Smooth muscle cell (in vitro differentiated cells): ENCODE results near the gene MEST. TPM values are rescaled to one million over a fixed set of nuclear protein-coding genes. Genes with fewer than 3 reads are reported as not detected.

Experiments used
- DNase-seq: peaks from one replicate; lab custom pipeline; 2025; ENCODE audit not compliant: unreplicated experiment; lab: John Stamatoyannopoulos, UW
- H2AFZ ChIP-seq: fragments of 200-600 bp; sonication (generic); 2 replicates; pipeline ENCODE4 v1.6.0; 2016; ENCODE audit warnings: antibody characterized with exemption, low read depth, mild to moderate bottlenecking
- H3F3A ChIP-seq: fragments of 200-600 bp; sonication (generic); 2 replicates; pipeline ENCODE4 v1.6.0; 2017; ENCODE audit warnings: antibody characterized with exemption, low read depth
- H3K27ac ChIP-seq: fragments of 200-600 bp; sonication (generic); 2 replicates; pipeline ENCODE4 v1.5.1; 2016; ENCODE audit warnings: low read depth, mild to moderate bottlenecking
- H3K27me3 ChIP-seq: fragments of 200-600 bp; sonication (generic); 2 replicates; pipeline ENCODE4 v1.6.1; 2016; ENCODE audit warnings: low read depth, mild to moderate bottlenecking
- H3K36me3 ChIP-seq: fragments of 200-600 bp; sonication (generic); 2 replicates; pipeline ENCODE4 v1.5.1; 2016; ENCODE audit warnings: low read depth
- H3K4me1 ChIP-seq: fragments of 200-600 bp; sonication (generic); 2 replicates; pipeline ENCODE4 v1.5.1; 2016; ENCODE audit warnings: low read depth
- H3K4me2 ChIP-seq: fragments of 200-600 bp; sonication (generic); 2 replicates; pipeline ENCODE4 v1.6.0; 2016; ENCODE audit warnings: mild to moderate bottlenecking
- H3K4me3 ChIP-seq: fragments of 200-600 bp; sonication (generic); 2 replicates; pipeline ENCODE4 v1.5.1; 2016; ENCODE audit warnings: mild to moderate bottlenecking
- H3K79me2 ChIP-seq: fragments of 200-600 bp; sonication (generic); 2 replicates; pipeline ENCODE4 v1.6.0; 2016; ENCODE audit warnings: low read depth, mild to moderate bottlenecking
- H3K9ac ChIP-seq: fragments of 200-600 bp; sonication (generic); 2 replicates; pipeline ENCODE4 v1.6.0; 2016; ENCODE audit warnings: low read depth
- H3K9me3 ChIP-seq: fragments of 200-600 bp; sonication (generic); replicated peaks from 2 replicates; pipeline ENCODE4 v1.5.1; 2016; ENCODE audit warnings: low read depth
- H4K20me1 ChIP-seq: fragments of 200-600 bp; sonication (generic); 2 replicates; pipeline ENCODE4 v1.6.0; 2016; ENCODE audit warnings: low read depth
- WGBS: methylation state at CpG from one replicate; pipeline ENCODE4 v1.1.7; 2016; ENCODE audit warnings: low lambda C conversion rate; 5-methylcytosine and 5-hydroxymethylcytosine counted together
- polyA plus RNA-seq: library from polyadenylated mRNA; unstranded; fragments of >200 nt; fragmentation: Nextera tagmentation; extraction: Ambion mirVana; gene quantifications from 2 replicates; pipeline ENCODE4 v1.2.1, GENCODE V29; 2016
- total RNA-seq: library from RNA; depleted of rRNA; stranded (reverse); fragments of >200 nt; gene quantifications from 2 replicates; pipeline ENCODE4 v1.2.3, GENCODE V29; 2014
- TF ChIP-seq, protein P1 (sequence below): fragments of 200-600 bp; sonication (generic); IDR thresholded peaks from 2 replicates; pipeline ENCODE4 v1.5.1; 2017; ENCODE audit warnings: borderline replicate concordance, mild to moderate bottlenecking, antibody characterized with exemption; ENCODE audit not compliant: insufficient read depth, poor library complexity, severe bottlenecking

MEST gene
- total and polyA plus RNA-seq, 2 experiments from 2014 or later = 1,229 to 1,655 TPM

DNA sequence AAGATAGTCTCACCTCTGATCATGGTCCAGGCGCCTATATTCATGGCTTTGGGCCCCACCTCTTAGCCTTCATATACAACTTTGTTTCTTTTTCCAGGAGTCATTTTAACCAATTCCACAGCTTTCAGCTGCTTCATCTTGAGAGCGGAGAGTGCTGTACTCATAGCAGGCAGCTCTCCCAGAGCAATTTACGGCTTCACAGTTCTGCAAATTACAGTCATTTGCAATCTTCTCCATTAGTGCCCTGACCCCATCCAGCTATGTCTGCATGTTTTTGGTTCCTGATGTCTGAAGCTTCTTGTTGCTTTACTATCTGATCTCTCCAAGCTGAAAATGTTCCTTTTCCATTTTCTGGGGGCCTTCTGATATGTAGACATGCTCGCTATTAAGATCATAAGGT, 18.0 kb upstream of the MEST start:
- Histone ChIP-seq H3K36me3 (no peaks in the 10 kb centered on the region), H3K27me3 (no peaks in the 10 kb centered on the region), H3K79me2 (no peaks in the 10 kb centered on the region), H2AFZ (no peak overlapping the region), H3K9ac (no peak overlapping the region), H3K4me1 (peaks cover 7% of the 10 kb centered on the region), H3K27ac (no peak overlapping the region), H3K9me3 (no peaks in the 10 kb centered on the region), H3F3A (no peaks in the 10 kb centered on the region), H3K4me2 (no peak overlapping the region), H4K20me1 (no peaks in the 10 kb centered on the region), H3K4me3 (no peak overlapping the region)
- TF ChIP-seq, protein P1, sequence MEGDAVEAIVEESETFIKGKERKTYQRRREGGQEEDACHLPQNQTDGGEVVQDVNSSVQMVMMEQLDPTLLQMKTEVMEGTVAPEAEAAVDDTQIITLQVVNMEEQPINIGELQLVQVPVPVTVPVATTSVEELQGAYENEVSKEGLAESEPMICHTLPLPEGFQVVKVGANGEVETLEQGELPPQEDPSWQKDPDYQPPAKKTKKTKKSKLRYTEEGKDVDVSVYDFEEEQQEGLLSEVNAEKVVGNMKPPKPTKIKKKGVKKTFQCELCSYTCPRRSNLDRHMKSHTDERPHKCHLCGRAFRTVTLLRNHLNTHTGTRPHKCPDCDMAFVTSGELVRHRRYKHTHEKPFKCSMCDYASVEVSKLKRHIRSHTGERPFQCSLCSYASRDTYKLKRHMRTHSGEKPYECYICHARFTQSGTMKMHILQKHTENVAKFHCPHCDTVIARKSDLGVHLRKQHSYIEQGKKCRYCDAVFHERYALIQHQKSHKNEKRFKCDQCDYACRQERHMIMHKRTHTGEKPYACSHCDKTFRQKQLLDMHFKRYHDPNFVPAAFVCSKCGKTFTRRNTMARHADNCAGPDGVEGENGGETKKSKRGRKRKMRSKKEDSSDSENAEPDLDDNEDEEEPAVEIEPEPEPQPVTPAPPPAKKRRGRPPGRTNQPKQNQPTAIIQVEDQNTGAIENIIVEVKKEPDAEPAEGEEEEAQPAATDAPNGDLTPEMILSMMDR = no peak
- 57% methylated on average over 4 of the region's 4 CpGs for WGBS
- DNase-seq = no peak

DNA sequence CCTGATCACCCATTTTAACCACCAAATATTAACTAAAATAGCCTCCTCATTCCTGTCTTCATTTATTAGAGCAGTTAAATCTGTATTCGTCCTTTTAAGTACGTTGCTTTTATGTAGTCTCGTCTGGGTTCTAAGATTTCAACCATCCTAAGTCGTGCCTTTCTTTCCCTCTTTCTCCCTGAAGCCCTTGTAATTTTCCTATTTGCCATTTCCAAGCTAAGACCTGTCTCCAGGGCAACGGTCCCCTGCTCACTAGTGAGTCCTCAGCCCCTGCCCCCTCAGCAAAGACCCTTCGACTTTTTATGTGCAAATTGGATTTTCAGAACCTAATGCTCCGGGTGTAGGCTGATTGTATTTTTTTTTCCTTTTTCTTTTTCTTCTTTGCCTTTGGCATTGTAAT, 16.1 kb upstream of the MEST start:
- Histone ChIP-seq H3K4me2 (no peak overlapping the region), H3K9ac (no peak overlapping the region), H3K27ac (no peak overlapping the region), H3F3A (no peaks in the 10 kb centered on the region), H3K27me3 (no peaks in the 10 kb centered on the region), H3K4me1 (peaks cover 7% of the 10 kb centered on the region), H3K79me2 (no peaks in the 10 kb centered on the region), H3K4me3 (no peak overlapping the region), H3K9me3 (no peaks in the 10 kb centered on the region), H3K36me3 (no peaks in the 10 kb centered on the region), H4K20me1 (no peaks in the 10 kb centered on the region), H2AFZ (no peak overlapping the region)
- 76% methylated on average over 7 of the region's 7 CpGs for WGBS
- TF ChIP-seq, protein P1 = no peak
- no peak for DNase-seq

DNA sequence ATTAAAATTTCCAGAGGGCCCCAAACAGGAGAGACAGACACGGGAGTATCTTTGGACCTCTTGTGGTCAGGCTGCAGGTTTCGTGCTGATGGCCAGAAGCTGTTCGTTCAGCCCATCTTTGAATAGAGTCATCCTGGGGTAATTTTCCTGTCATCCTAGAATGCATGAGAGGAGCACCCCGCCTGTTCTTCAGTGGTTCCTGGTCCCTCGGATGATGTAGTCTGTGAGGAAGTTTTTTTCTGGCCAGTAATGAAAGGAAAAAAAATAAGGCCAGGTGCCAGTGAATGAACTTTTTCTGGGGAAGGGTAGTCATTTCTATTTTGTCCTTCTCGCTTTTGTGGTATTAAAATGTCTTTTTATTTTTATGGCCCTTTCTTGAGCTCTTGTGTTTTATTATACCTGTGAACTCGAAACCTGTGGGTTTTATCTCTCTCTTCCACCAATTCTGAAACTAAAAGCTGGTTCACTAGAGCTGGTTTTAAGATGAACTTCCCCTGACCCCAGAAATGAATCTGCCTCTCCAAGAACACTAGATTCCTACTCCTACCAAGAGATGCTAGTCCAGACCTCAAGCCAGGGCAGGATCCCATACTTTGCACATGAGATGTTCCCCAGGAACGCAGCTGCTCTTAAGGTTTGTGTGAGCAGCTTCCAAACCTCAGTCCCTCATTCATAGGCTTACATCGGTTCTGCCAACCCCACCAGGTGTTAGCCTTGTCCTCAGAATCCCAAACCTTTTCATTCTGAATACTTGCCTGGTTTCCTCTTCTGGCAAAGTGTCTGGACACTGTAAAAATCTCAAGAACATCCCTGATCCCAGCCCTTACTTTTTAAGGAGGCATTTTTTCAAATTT, 15.4 kb upstream of the MEST start:
- Histone ChIP-seq H3K4me2 (no peak overlapping the region), H4K20me1 (no peaks in the 10 kb centered on the region), H3K4me3 (no peak overlapping the region), H3K9ac (no peak overlapping the region), H3K27ac (no peak overlapping the region), H3F3A (no peaks in the 10 kb centered on the region), H3K79me2 (no peaks in the 10 kb centered on the region), H3K4me1 (peaks cover 7% of the 10 kb centered on the region), H3K27me3 (no peaks in the 10 kb centered on the region), H3K36me3 (no peaks in the 10 kb centered on the region), H2AFZ (no peak overlapping the region), H3K9me3 (no peaks in the 10 kb centered on the region)
- TF ChIP-seq, protein P1 = no peak
- no peak for DNase-seq
- 74% methylated on average over 9 of the region's 9 CpGs for WGBS

DNA sequence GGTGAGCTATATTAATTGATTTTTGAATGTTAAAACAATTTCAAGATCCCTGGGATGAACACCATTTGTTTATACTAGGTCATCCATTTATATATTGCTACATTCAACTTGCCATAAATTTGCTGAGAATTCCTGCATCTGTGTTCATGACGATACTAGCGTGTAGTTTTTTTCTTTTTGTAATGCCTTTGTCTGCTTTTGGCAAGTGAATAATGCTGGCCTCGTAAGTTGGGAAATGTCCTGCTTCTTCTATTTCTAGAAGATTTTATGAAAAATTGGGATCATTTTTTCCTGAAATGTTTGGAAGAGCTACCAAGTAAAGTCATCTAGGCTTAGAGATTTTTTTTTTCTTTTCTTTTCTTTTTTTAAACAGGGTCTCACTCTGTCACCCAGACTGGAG, 12.9 kb upstream of the MEST start:
- H4K20me1 ChIP-seq = no peaks in the 10 kb centered on the region
- no peak overlapping the region for H3K9ac ChIP-seq
- H2AFZ ChIP-seq = no peak overlapping the region
- H3K36me3 ChIP-seq = no peaks in the 10 kb centered on the region
- H3K27ac ChIP-seq = no peak overlapping the region
- H3K9me3 ChIP-seq = no peaks in the 10 kb centered on the region
- TF ChIP-seq, protein P1 = no peak
- H3F3A ChIP-seq = peaks cover 3% of the 10 kb centered on the region
- H3K4me2 ChIP-seq = no peak overlapping the region
- no peaks in the 10 kb centered on the region for H3K27me3 ChIP-seq
- DNase-seq = no peak
- H3K79me2 ChIP-seq = no peaks in the 10 kb centered on the region
- no peak overlapping the region for H3K4me3 ChIP-seq
- peaks cover 7% of the 10 kb centered on the region for H3K4me1 ChIP-seq
- WGBS = 97% methylated on average over 3 of the region's 3 CpGs
